ENCODE data around the gene CNOT1. TPM values are rescaled to one million over a fixed set of nuclear protein-coding genes. Genes with fewer than 3 reads are reported as not detected.

CNOT1 gene
- total RNA-seq, 1 experiment from 2014 or later: 328 TPM

GRCh38 chr16:58510776-58511628 is 118.6 kb downstream of the CNOT1 start:
- Histone ChIP-seq H3K27ac (ENCODE audit: insufficient read length, low read depth, low read length) (no peak overlapping the region), H3K18ac (ENCODE audit: insufficient read length, low read depth, low read length) (no peak overlapping the region), H3K9me3 (ENCODE audit: control insufficient read depth, low read depth, low read length) (no peaks in the 10 kb centered on the region), H3K4ac (ENCODE audit: low read depth, low read length) (no peak overlapping the region), H3K9ac (ENCODE audit: extremely low read depth, insufficient read length, low read length) (no peak overlapping the region), H3K27me3 (ENCODE audit: insufficient read depth, low read length) (no peaks in the 10 kb centered on the region), H3K79me2 (ENCODE audit: insufficient read depth, low read length) (no peaks in the 10 kb centered on the region), H2BK20ac (ENCODE audit: low read depth, low read length, poor library complexity, severe bottlenecking) (no peak overlapping the region), H4K20me1 (ENCODE audit: control insufficient read depth, insufficient read depth, insufficient read length) (no peaks in the 10 kb centered on the region), H3K56ac (ENCODE audit: insufficient read length, low read depth, low read length) (no peak overlapping the region), H2AK5ac (ENCODE audit: insufficient read length, low read length) (no peak overlapping the region), H4K91ac (ENCODE audit: insufficient read length, low read depth, low read length) (no peak overlapping the region), H3K4me2 (ENCODE audit: insufficient read depth, insufficient read length, low read length) (no peak overlapping the region), H3K23me2 (ENCODE audit: insufficient read length, low read depth, low read length, poor library complexity, severe bottlenecking) (no peaks in the 10 kb centered on the region), H3K79me1 (ENCODE audit: insufficient read depth, low read depth, low read length, poor library complexity, severe bottlenecking) (no peaks in the 10 kb centered on the region), H4K8ac (replicated peaks; ENCODE audit: insufficient read length, low read depth, low read length) (no peak overlapping the region), H4K5ac (ENCODE audit: insufficient read length, low read depth, low read length) (no peak overlapping the region), H3K23ac (ENCODE audit: insufficient read length, low read depth, low read length) (no peak overlapping the region), H3T11ph (ENCODE audit: low read length) (no peak overlapping the region), H3K4me1 (ENCODE audit: insufficient read depth, low read length) (no peaks in the 10 kb centered on the region), H2BK12ac (ENCODE audit: insufficient read length, low read depth, low read length) (no peak overlapping the region), H2BK120ac (ENCODE audit: low read depth, low read length, poor library complexity, severe bottlenecking) (no peak overlapping the region), H3K14ac (ENCODE audit: insufficient read depth, low read length) (no peak overlapping the region), H2AFZ (ENCODE audit: low read length) (no peak overlapping the region), H2BK15ac (ENCODE audit: low read depth, low read length) (no peak overlapping the region), H2BK5ac (ENCODE audit: insufficient read length, low read length) (no peak overlapping the region)
- no peak for TF ChIP-seq CTCF (conservative IDR thresholded peaks at IDR 0.05)
- Mint-ChIP-seq H3K27me3 (ENCODE audit: low read depth) (no peaks in the 10 kb centered on the region), H3K9me3 (no peaks in the 10 kb centered on the region; a peak in 2 of 5 replicates), H3K4me1 (peaks cover 6 to 18% of the 10 kb centered on the region in 2 experiments), H3K4me3 (no peak overlapping the region; a peak in 1 of 5 replicates), H3K27ac (peak overlapping the region in 1 of 3 experiments; percentile 85; a peak in 2 of 7 replicates), H3K36me3 (ENCODE audit: insufficient read depth in 1 of 3, low read depth in 3 of 3) (peaks cover 9 to 32% (median 11%) of the 10 kb centered on the region in 3 experiments)
- DNase-seq: no peak
- no CpG with 5 or more reads among the region's 30 CpGs for WGBS (ENCODE audit: extremely low coverage, insufficient read length, low lambda C conversion rate)

Data from H9 (cell line).